Thyroid gland (tissue), 4 donors: ENCODE measurements around the gene OR51D1. TPM values are rescaled to one million over a fixed set of nuclear protein-coding genes. Genes with fewer than 3 reads are reported as not detected.

Experiments
- DNase-seq, 2 donors: peaks; one replicate each; pipeline ENCODE4 v3.0.0-alpha.2; 2019
- H3K27ac ChIP-seq, 3 donors: fragments of 200-600 bp; sonication (generic); 1 replicate in 2 of 3; 2 replicates in 1 of 3; pipeline ENCODE4 v1.5.1; 2016 to 2019; ENCODE audit warnings: mild to moderate bottlenecking in 1 of 3, moderate library complexity in 1 of 3
- H3K27me3 ChIP-seq: fragments of 200-600 bp; sonication (generic); one replicate; pipeline ENCODE4 v1.5.1; 2019
- H3K36me3 ChIP-seq, 2 donors: fragments of 200-600 bp; sonication (generic); one replicate each; pipeline ENCODE4 v1.5.1; 2016 to 2019
- H3K4me1 ChIP-seq, 2 donors: fragments of 200-600 bp; sonication (generic); one replicate each; pipeline ENCODE4 v1.5.1; 2017 to 2019
- H3K4me3 ChIP-seq, 3 donors: fragments of 200-600 bp; sonication (generic); replicated peaks in 1 of 3; 1 replicate in 2 of 3; 2 replicates in 1 of 3; pipeline ENCODE4 v1.5.1; 2016; ENCODE audit warnings: mild to moderate bottlenecking in 1 of 3
- H3K9me3 ChIP-seq: fragments of 200-600 bp; sonication (generic); one replicate; pipeline ENCODE4 v1.5.1; 2017
- CTCF ChIP-seq, 6 experiments: fragments of 200-600 bp in 3 of 6; fragments of 450-650 bp in 3 of 6; sonication (generic) in 3 of 6; IDR thresholded peaks; one replicate each; pipeline ENCODE4 v1.5.1; 2016 to 2019; ENCODE audit warnings: antibody characterized with exemption in 6 of 6, mild to moderate bottlenecking in 2 of 6, inconsistent platforms in 1 of 6, moderate library complexity in 1 of 6
- POLR2A ChIP-seq, 2 donors: fragments of 450-650 bp; IDR thresholded peaks; one replicate each; pipeline ENCODE4 v1.6.1; 2017; ENCODE audit warnings: antibody characterized with exemption in 2 of 2, mild to moderate bottlenecking in 2 of 2, moderate library complexity in 1 of 2
- WGBS, 2 donors: methylation state at CpG; one replicate each; pipeline ENCODE4 v1.1.5; 2017; 5-methylcytosine and 5-hydroxymethylcytosine counted together
- intact Hi-C: fragments of 100-400 bp; cut with DNase I; formaldehyde crosslinking; loops from one replicate; pipeline ENCODE4 v1.15.1; 2023
- total RNA-seq, 4 donors: library from RNA; depleted of rRNA; stranded (reverse); fragments of >200 nt; gene quantifications; one replicate each; pipeline ENCODE4 v1.2.3, GENCODE V29; 2016

Gene OR51D1
- total RNA-seq, 4 donors from 2014 or later: not detected

DNA sequence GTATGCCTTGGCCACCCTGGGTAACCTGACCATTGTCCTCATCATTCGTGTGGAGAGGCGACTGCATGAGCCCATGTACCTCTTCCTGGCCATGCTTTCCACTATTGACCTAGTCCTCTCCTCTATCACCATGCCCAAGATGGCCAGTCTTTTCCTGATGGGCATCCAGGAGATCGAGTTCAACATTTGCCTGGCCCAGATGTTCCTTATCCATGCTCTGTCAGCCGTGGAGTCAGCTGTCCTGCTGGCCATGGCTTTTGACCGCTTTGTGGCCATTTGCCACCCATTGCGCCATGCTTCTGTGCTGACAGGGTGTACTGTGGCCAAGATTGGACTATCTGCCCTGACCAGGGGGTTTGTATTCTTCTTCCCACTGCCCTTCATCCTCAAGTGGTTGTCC is 2.7 kb downstream of the OR51D1 start:
- WGBS, 2 donors: 94 to 99% methylated on average over 6 of the region's 6 CpGs
- Histone ChIP-seq H3K27ac (no peak overlapping the region), H3K4me1 (no peaks in the 10 kb centered on the region), H3K9me3 (no peaks in the 10 kb centered on the region), H3K4me3 (no peak overlapping the region), H3K27me3 (no peaks in the 10 kb centered on the region), H3K36me3 (no peaks in the 10 kb centered on the region)
- DNase-seq: no peak
- TF ChIP-seq POLR2A (IDR thresholded peaks at IDR 0.05): no peak
- no peak for TF ChIP-seq CTCF (IDR thresholded peaks at IDR 0.05)
- intact Hi-C loops: loop anchor here (5.0 to 10.0 kb wide), 2 partner anchors 185 to 367 kb away; partner anchors contain the start of gene OR51F2

DNA sequence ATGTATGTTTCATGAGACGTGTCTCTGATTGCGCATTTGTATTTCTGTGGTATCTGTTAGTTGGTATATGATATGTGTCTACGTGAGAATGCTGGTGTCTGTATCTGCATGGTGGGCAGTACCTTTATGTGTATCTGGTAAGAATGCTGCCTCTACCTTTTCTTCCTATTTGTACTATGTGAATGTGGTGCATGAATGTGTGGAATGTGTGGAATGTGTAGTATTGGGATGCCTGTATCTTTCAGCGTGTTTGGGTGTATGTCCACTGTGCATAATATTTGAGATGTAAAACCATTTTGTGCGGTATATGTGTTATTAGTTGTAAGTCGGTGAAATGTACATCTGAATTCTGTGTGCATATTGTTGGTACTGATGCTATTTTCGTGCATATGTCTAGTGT is 4.2 kb downstream of the OR51D1 start:
- peaks cover 0 to 8% of the 10 kb centered on the region in 2 donors for H3K4me1 ChIP-seq
- no peak overlapping the region for H3K27ac ChIP-seq
- TF ChIP-seq POLR2A (IDR thresholded peaks at IDR 0.05): no peak
- TF ChIP-seq CTCF (IDR thresholded peaks at IDR 0.05): no peak
- WGBS, 2 donors: 89% methylated on average over 7 of the region's 7 CpGs
- H3K36me3 ChIP-seq: no peaks in the 10 kb centered on the region
- no peaks in the 10 kb centered on the region for H3K27me3 ChIP-seq
- H3K4me3 ChIP-seq: no peak overlapping the region
- DNase-seq: no peak
- intact Hi-C loops: loop anchor here (10.0 kb wide), 1 partner anchor 183 kb away; the partner anchor contains the start of gene OR51F2
- H3K9me3 ChIP-seq: no peaks in the 10 kb centered on the region

- intact Hi-C loops: loop anchor here (10.0 kb wide), 1 partner anchor 183 kb away; the partner anchor contains the start of gene OR51F2
- Histone ChIP-seq H3K9me3 (no peaks in the 10 kb centered on the region), H3K36me3 (no peaks in the 10 kb centered on the region), H3K27ac (no peak overlapping the region), H3K27me3 (no peaks in the 10 kb centered on the region), H3K4me3 (no peak overlapping the region), H3K4me1 (peaks cover 0 to 10% of the 10 kb centered on the region in 2 donors)
- WGBS, 2 donors: 81 to 82% methylated on average over 7 of the region's 7 CpGs
- TF ChIP-seq POLR2A (IDR thresholded peaks at IDR 0.05): no peak
- no peak for TF ChIP-seq CTCF (IDR thresholded peaks at IDR 0.05)
- no peak for DNase-seq
Measured at GRCh38 chr11:4642043-4642442, 4.8 kb downstream of the OR51D1 start.

- intact Hi-C loops: loop anchor here (10.0 kb wide), 1 partner anchor 182 kb away; the partner anchor contains the start of gene OR51F2
- DNase-seq: no peak
- TF ChIP-seq POLR2A (IDR thresholded peaks at IDR 0.05): no peak
- TF ChIP-seq CTCF (IDR thresholded peaks at IDR 0.05): no peak
- Histone ChIP-seq H3K4me3 (no peak overlapping the region), H3K27me3 (no peaks in the 10 kb centered on the region), H3K27ac (no peak overlapping the region), H3K4me1 (peaks cover 0 to 10% of the 10 kb centered on the region in 2 donors), H3K9me3 (no peaks in the 10 kb centered on the region), H3K36me3 (no peaks in the 10 kb centered on the region)
- 44 to 58% methylated on average over 5 of the region's 5 CpGs for WGBS, 2 donors
Measured at GRCh38 chr11:4643076-4643475, 5.8 kb downstream of the OR51D1 start.

DNA sequence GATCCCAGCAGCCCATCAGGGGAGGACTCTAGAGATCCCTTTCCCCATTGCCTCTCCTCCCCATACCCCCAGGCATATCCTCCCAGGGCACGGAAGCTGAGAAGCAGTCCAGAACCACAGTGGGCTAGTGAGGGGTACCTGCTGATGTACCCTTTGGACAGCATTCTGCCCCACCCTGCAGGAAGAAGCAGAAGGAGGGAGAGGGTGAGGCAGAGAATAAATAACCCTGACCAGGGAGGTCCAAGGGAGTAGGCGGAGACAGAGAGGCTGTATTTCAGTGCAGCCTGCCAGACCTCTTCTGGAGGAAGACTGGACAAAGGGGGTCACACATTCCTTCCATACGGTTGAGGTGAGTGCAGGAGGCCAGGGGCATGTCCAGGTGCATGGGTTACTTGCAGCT is 6.4 kb downstream of the OR51D1 start, which contains the start of gene OR51E1:
Gene OR51E1, plus strand, starts transcription at position 301 of the 400 bp plus-strand sequence. CDS start 8,545 bp downstream, outside the sequence.
- H3K36me3 ChIP-seq: no peaks in the 10 kb centered on the region
- intact Hi-C loops: loop anchor here (10.0 kb wide), 1 partner anchor 181 kb away; the partner anchor contains the start of gene OR51F2
- no peak within 1 kb of the TSS for H3K27ac ChIP-seq
- peaks cover 0 to 10% of the 10 kb centered on the region in 2 donors for H3K4me1 ChIP-seq
- H3K4me3 ChIP-seq: no peak within 1 kb of the TSS
- 85 to 89% methylated on average over 3 of the region's 3 CpGs for WGBS, 2 donors
- TF ChIP-seq CTCF (IDR thresholded peaks at IDR 0.05) (no peak), POLR2A (IDR thresholded peaks at IDR 0.05) (no peak)
- no peaks in the 10 kb centered on the region for H3K9me3 ChIP-seq
- DNase-seq: no peak
- no peaks in the 10 kb centered on the region for H3K27me3 ChIP-seq
